ENCODE measurements around the gene ELP4. TPM values are rescaled to one million over a fixed set of nuclear protein-coding genes. Genes with fewer than 3 reads are reported as not detected.

ELP4 gene
- total and polyA plus RNA-seq, 12 donors, result 10.5 to 30.4 (median 18.0) TPM

GRCh38 chr11:31810779-31811647 lies 301.4 kb downstream of the ELP4 start, which contains the start of gene PAX6:
Gene PAX6 (minus strand): TSS chr11:31811322. CDS start chr11:31806411, 4,911 bp downstream.
- no peak for TF ChIP-seq POLR2A (IDR thresholded peaks at IDR 0.05)
- TF ChIP-seq, protein P1, sequence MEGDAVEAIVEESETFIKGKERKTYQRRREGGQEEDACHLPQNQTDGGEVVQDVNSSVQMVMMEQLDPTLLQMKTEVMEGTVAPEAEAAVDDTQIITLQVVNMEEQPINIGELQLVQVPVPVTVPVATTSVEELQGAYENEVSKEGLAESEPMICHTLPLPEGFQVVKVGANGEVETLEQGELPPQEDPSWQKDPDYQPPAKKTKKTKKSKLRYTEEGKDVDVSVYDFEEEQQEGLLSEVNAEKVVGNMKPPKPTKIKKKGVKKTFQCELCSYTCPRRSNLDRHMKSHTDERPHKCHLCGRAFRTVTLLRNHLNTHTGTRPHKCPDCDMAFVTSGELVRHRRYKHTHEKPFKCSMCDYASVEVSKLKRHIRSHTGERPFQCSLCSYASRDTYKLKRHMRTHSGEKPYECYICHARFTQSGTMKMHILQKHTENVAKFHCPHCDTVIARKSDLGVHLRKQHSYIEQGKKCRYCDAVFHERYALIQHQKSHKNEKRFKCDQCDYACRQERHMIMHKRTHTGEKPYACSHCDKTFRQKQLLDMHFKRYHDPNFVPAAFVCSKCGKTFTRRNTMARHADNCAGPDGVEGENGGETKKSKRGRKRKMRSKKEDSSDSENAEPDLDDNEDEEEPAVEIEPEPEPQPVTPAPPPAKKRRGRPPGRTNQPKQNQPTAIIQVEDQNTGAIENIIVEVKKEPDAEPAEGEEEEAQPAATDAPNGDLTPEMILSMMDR (IDR thresholded peaks at IDR 0.05), result no peak
- intact Hi-C loops (cut with DNase I), result no loop called here
- Histone ChIP-seq H3K27me3 (peaks cover 92% of the 10 kb centered on the region), H3K4me3 (peak within 1 kb of the TSS in 2 of 4 donors; percentile 15 to 50), H3K36me3 (replicated peaks in 1 of 2) (no peaks in the 10 kb centered on the region), H3K4me1 (replicated peaks in 1 of 2) (peaks cover 21 to 58% of the 10 kb centered on the region in 2 donors), H3K9me3 (replicated peaks in 1 of 3) (no peaks in the 10 kb centered on the region), H3K27ac (no peak within 1 kb of the TSS)
- peak in 6 of 7 donors; percentile 51 to 67 (median 62) for DNase-seq
- WGBS, 4 donors, result 6 to 11% (median 7%) methylated on average over 28 to 49 of the region's 49 CpGs

DNA sequence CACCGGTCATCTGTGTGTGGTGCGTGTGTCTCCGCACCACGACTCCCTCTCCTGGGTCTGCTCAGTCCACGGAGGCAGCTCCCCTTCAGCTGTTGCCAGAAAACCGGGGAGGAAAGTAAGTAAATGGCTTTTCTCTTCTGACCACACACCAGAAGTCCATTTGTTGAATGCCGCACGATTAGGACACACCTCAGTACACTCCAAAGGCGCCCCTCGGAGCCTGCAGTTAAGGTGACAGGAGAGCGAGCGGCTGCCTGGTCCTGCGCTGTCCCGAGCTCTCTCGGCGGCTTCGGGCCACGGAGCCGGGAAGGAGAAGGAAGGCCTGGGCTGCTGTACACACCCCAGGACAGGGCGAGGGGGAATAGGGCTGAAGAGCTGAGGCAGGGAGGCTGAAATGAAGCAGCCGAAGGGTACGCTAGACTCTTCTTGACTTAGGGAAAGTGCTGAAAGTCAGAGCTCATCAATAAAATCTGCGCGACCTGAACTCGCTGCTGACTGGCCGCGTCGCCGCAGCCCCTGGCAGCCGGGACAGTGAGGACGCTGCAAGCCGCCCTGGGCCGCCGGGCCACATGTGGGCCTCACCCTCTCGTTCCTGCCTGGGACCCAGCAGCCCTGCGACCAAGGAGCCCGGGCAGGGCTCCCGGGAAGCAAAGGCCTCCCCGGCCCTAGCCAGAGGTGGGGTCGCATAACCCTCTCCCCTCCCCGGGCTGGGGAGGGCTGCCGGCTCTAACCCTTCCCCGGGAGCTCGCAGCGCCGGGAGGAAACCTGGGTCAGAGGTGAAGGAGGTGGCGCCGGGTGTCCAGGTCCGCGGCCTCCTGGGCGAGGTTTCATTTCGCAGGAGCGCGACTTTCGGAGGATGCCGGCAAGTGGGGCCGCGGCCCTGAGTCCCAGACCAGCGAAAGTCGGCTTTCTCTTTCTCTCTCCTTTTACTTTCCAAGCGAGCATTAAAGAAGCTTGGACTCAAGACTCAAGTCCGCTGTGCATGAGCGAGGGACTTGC lies 303.1 kb downstream of the ELP4 start:
- H3K4me3 ChIP-seq, result peak overlapping the region in 2 of 4 donors; percentile 32 to 57
- no peak for DNase-seq
- intact Hi-C loops (cut with DNase I), result no loop called here
- H3K36me3 ChIP-seq (replicated peaks in 1 of 2), result no peaks in the 10 kb centered on the region
- no peaks in the 10 kb centered on the region for H3K9me3 ChIP-seq (replicated peaks in 1 of 3)
- peaks cover 22 to 75% of the 10 kb centered on the region in 2 donors for H3K4me1 ChIP-seq (replicated peaks in 1 of 2)
- peaks cover 92% of the 10 kb centered on the region for H3K27me3 ChIP-seq
- WGBS, 4 donors, result 12 to 38% (median 16%) methylated on average over 19 to 63 of the region's 63 CpGs
- TF ChIP-seq, protein P1 (IDR thresholded peaks at IDR 0.05), result no peak
- no peak for TF ChIP-seq POLR2A (IDR thresholded peaks at IDR 0.05)
- H3K27ac ChIP-seq, result no peak overlapping the region

DNA sequence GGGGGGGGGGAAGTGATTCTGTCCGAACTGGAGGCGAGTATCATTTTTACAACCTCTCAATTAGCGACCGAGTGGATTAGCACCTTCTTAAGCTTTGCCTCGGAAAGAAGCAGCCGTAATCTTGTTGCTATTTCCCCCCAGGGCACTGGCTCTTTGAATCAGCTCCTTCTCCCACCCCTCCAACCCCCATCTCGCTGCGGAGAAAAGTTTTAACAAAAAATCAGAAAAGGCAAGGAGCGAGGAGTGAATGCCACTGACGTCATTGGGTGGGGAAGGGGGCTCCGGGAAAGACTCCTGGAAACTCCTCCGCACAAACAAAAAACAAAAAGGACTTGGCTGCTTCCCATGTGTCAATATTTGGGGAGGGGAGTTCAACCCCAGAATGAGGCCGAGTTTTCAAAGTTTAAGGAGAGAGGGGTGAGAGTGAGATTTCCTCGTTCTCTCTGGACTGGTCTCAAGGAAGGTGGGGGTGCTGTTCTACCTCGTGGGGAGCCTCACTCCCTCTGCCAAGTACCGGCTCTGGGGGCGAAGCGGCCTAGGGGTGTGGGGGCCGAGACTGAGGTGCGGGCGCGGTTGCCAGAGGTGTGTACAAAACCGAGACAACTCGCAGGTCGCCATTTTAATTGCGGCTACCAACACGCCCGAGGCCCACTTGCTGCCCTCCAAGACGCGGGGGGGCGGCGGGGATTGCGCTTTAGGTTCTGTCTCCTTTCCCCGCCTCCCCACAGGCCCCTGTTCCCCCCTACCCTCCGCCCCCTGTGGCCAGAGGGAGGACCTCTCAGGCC lies 304.0 kb downstream of the ELP4 start:
- TF ChIP-seq, protein P1 (IDR thresholded peaks at IDR 0.05), result no peak
- TF ChIP-seq POLR2A (IDR thresholded peaks at IDR 0.05), result no peak
- no peak for DNase-seq
- Histone ChIP-seq H3K27me3 (peaks cover 92% of the 10 kb centered on the region), H3K4me1 (replicated peaks in 1 of 2) (peaks cover 22 to 79% of the 10 kb centered on the region in 2 donors), H3K9me3 (replicated peaks in 1 of 3) (no peaks in the 10 kb centered on the region), H3K4me3 (peak overlapping the region in 2 of 4 donors; percentile 32 to 57), H3K27ac (no peak overlapping the region), H3K36me3 (replicated peaks in 1 of 2) (no peaks in the 10 kb centered on the region)
- intact Hi-C loops (cut with DNase I), result no loop called here
- 7 to 16% (median 9%) methylated on average over 15 to 35 of the region's 35 CpGs for WGBS, 4 donors
